ENCODE measurements around the gene MAP3K4.

The MAP3K4 gene

GRCh38 chr6:160991406-160992060, at the start of gene MAP3K4:
MAP3K4 (plus strand) TSS chr6:160991769; CDS start chr6:160991932, 163 bp downstream.
- no peaks in the 10 kb centered on the region for H3K27me3 ChIP-seq (ENCODE audit: control insufficient read depth in 1 of 2, insufficient read depth in 2 of 2, low read length in 2 of 2)
- H3K27ac ChIP-seq (ENCODE audit: low read length): peak within 1 kb of the TSS; percentile 77
- H3K36me3 ChIP-seq (ENCODE audit: control insufficient read depth in 2 of 2, insufficient read depth in 2 of 2, low read length in 2 of 2): no peaks in the 10 kb centered on the region
- no peaks in the 10 kb centered on the region for H3K4me1 ChIP-seq (ENCODE audit: control insufficient read depth, insufficient read depth, low read length)
- peak within 1 kb of the TSS; percentile 88 to 97 for H3K4me3 ChIP-seq (ENCODE audit: low read length in 2 of 2)
- peak within 1 kb of the TSS; percentile 85 to 90 for H3K9ac ChIP-seq (ENCODE audit: low read length in 2 of 2)
- H3K9me3 ChIP-seq (ENCODE audit: control insufficient read depth in 2 of 2, low read length in 2 of 2): no peaks in the 10 kb centered on the region

GRCh38 chr6:160943997-160944396, 47.6 kb upstream of the MAP3K4 start:
- Histone ChIP-seq H3K9ac (ENCODE audit: low read length in 2 of 2) (no peak overlapping the region), H3K9me3 (ENCODE audit: control insufficient read depth in 2 of 2, low read length in 2 of 2) (no peaks in the 10 kb centered on the region), H3K4me1 (ENCODE audit: control insufficient read depth, insufficient read depth, low read length) (no peaks in the 10 kb centered on the region), H3K27me3 (ENCODE audit: control insufficient read depth in 1 of 2, insufficient read depth in 2 of 2, low read length in 2 of 2) (peaks cover 0 to 2% of the 10 kb centered on the region in 2 donors), H3K4me3 (ENCODE audit: low read length in 2 of 2) (no peak overlapping the region), H3K27ac (ENCODE audit: low read length) (no peak overlapping the region), H3K36me3 (ENCODE audit: control insufficient read depth in 2 of 2, insufficient read depth in 2 of 2, low read length in 2 of 2) (no peaks in the 10 kb centered on the region)

GRCh38 chr6:160945516-160946177, 45.9 kb upstream of the MAP3K4 start:
- no peak overlapping the region for H3K9ac ChIP-seq (ENCODE audit: low read length in 2 of 2)
- no peak overlapping the region for H3K27ac ChIP-seq (ENCODE audit: low read length)
- H3K36me3 ChIP-seq (ENCODE audit: control insufficient read depth in 2 of 2, insufficient read depth in 2 of 2, low read length in 2 of 2): no peaks in the 10 kb centered on the region
- no peak overlapping the region for H3K4me3 ChIP-seq (ENCODE audit: low read length in 2 of 2)
- no peaks in the 10 kb centered on the region for H3K4me1 ChIP-seq (ENCODE audit: control insufficient read depth, insufficient read depth, low read length)
- no peaks in the 10 kb centered on the region for H3K9me3 ChIP-seq (ENCODE audit: control insufficient read depth in 2 of 2, low read length in 2 of 2)
- no peaks in the 10 kb centered on the region for H3K27me3 ChIP-seq (ENCODE audit: control insufficient read depth in 1 of 2, insufficient read depth in 2 of 2, low read length in 2 of 2)

GRCh38 chr6:160949531-160949930, 42.0 kb upstream of the MAP3K4 start:
- Histone ChIP-seq H3K4me3 (ENCODE audit: low read length in 2 of 2) (no peak overlapping the region), H3K27ac (ENCODE audit: low read length) (no peak overlapping the region), H3K4me1 (ENCODE audit: control insufficient read depth, insufficient read depth, low read length) (no peaks in the 10 kb centered on the region), H3K9me3 (ENCODE audit: control insufficient read depth in 2 of 2, low read length in 2 of 2) (no peaks in the 10 kb centered on the region), H3K9ac (ENCODE audit: low read length in 2 of 2) (no peak overlapping the region), H3K36me3 (ENCODE audit: control insufficient read depth in 2 of 2, insufficient read depth in 2 of 2, low read length in 2 of 2) (no peaks in the 10 kb centered on the region), H3K27me3 (ENCODE audit: control insufficient read depth in 1 of 2, insufficient read depth in 2 of 2, low read length in 2 of 2) (no peaks in the 10 kb centered on the region)

- H3K27me3 ChIP-seq (ENCODE audit: control insufficient read depth in 1 of 2, insufficient read depth in 2 of 2, low read length in 2 of 2): no peaks in the 10 kb centered on the region
- H3K4me1 ChIP-seq (ENCODE audit: control insufficient read depth, insufficient read depth, low read length): no peaks in the 10 kb centered on the region
- H3K9ac ChIP-seq (ENCODE audit: low read length in 2 of 2): no peak overlapping the region
- no peak overlapping the region for H3K27ac ChIP-seq (ENCODE audit: low read length)
- no peaks in the 10 kb centered on the region for H3K36me3 ChIP-seq (ENCODE audit: control insufficient read depth in 2 of 2, insufficient read depth in 2 of 2, low read length in 2 of 2)
- H3K4me3 ChIP-seq (ENCODE audit: low read length in 2 of 2): no peak overlapping the region
- no peaks in the 10 kb centered on the region for H3K9me3 ChIP-seq (ENCODE audit: control insufficient read depth in 2 of 2, low read length in 2 of 2)
These were observed 41.1 kb upstream of the MAP3K4 start for GRCh38 chr6:160950507-160950906.

GRCh38 chr6:160951187-160952030, 40.2 kb upstream of the MAP3K4 start:
- no peak overlapping the region for H3K9ac ChIP-seq (ENCODE audit: low read length in 2 of 2)

GRCh38 chr6:160952633-160953281, 38.8 kb upstream of the MAP3K4 start:
- no peaks in the 10 kb centered on the region for H3K4me1 ChIP-seq (ENCODE audit: control insufficient read depth, insufficient read depth, low read length)
- no peaks in the 10 kb centered on the region for H3K36me3 ChIP-seq (ENCODE audit: control insufficient read depth in 2 of 2, insufficient read depth in 2 of 2, low read length in 2 of 2)
- no peaks in the 10 kb centered on the region for H3K9me3 ChIP-seq (ENCODE audit: control insufficient read depth in 2 of 2, low read length in 2 of 2)
- H3K27ac ChIP-seq (ENCODE audit: low read length): no peak overlapping the region
- H3K9ac ChIP-seq (ENCODE audit: low read length in 2 of 2): no peak overlapping the region
- no peak overlapping the region for H3K4me3 ChIP-seq (ENCODE audit: low read length in 2 of 2)
- H3K27me3 ChIP-seq (ENCODE audit: control insufficient read depth in 1 of 2, insufficient read depth in 2 of 2, low read length in 2 of 2): peaks cover 0 to 2% of the 10 kb centered on the region in 2 donors

More at GRCh38 chr6:160951187-160952030, 40.2 kb upstream of the MAP3K4 start:
- Histone ChIP-seq H3K9me3 (ENCODE audit: control insufficient read depth in 2 of 2, low read length in 2 of 2) (no peaks in the 10 kb centered on the region), H3K27ac (ENCODE audit: low read length) (no peak overlapping the region), H3K4me1 (ENCODE audit: control insufficient read depth, insufficient read depth, low read length) (no peaks in the 10 kb centered on the region), H3K36me3 (ENCODE audit: control insufficient read depth in 2 of 2, insufficient read depth in 2 of 2, low read length in 2 of 2) (no peaks in the 10 kb centered on the region), H3K27me3 (ENCODE audit: control insufficient read depth in 1 of 2, insufficient read depth in 2 of 2, low read length in 2 of 2) (peaks cover 0 to under 1% of the 10 kb centered on the region in 2 donors), H3K4me3 (ENCODE audit: low read length in 2 of 2) (no peak overlapping the region)

- H3K9ac ChIP-seq (ENCODE audit: low read length in 2 of 2): no peak overlapping the region
- H3K4me3 ChIP-seq (ENCODE audit: low read length in 2 of 2): no peak overlapping the region
- H3K9me3 ChIP-seq (ENCODE audit: control insufficient read depth in 2 of 2, low read length in 2 of 2): no peaks in the 10 kb centered on the region
- H3K27me3 ChIP-seq (ENCODE audit: control insufficient read depth in 1 of 2, insufficient read depth in 2 of 2, low read length in 2 of 2): peaks cover 0 to 2% of the 10 kb centered on the region in 2 donors
- H3K27ac ChIP-seq (ENCODE audit: low read length): no peak overlapping the region
- no peaks in the 10 kb centered on the region for H3K4me1 ChIP-seq (ENCODE audit: control insufficient read depth, insufficient read depth, low read length)
- no peaks in the 10 kb centered on the region for H3K36me3 ChIP-seq (ENCODE audit: control insufficient read depth in 2 of 2, insufficient read depth in 2 of 2, low read length in 2 of 2)
These were observed 35.9 kb upstream of the MAP3K4 start for GRCh38 chr6:160955508-160956295.

- H3K9me3 ChIP-seq (ENCODE audit: control insufficient read depth in 2 of 2, low read length in 2 of 2): no peaks in the 10 kb centered on the region
- H3K36me3 ChIP-seq (ENCODE audit: control insufficient read depth in 2 of 2, insufficient read depth in 2 of 2, low read length in 2 of 2): no peaks in the 10 kb centered on the region
- H3K9ac ChIP-seq (ENCODE audit: low read length in 2 of 2): no peak overlapping the region
- H3K27me3 ChIP-seq (ENCODE audit: control insufficient read depth in 1 of 2, insufficient read depth in 2 of 2, low read length in 2 of 2): peaks cover 0 to 2% of the 10 kb centered on the region in 2 donors
- no peaks in the 10 kb centered on the region for H3K4me1 ChIP-seq (ENCODE audit: control insufficient read depth, insufficient read depth, low read length)
- no peak overlapping the region for H3K27ac ChIP-seq (ENCODE audit: low read length)
- no peak overlapping the region for H3K4me3 ChIP-seq (ENCODE audit: low read length in 2 of 2)
These were observed 35.1 kb upstream of the MAP3K4 start for GRCh38 chr6:160956300-160957035.

All from stomach smooth muscle (tissue), 2 donors.